VCaP (cell line): Measurements from ENCODE around the gene SLC39A5.
"Not testable (repeated sequence)": the region's sequence is repeated elsewhere in the genome, so short reads cannot be mapped to it uniquely, and the experiment has no call there.

Experiments used
- H3K27ac ChIP-seq: fragments of 450-650 bp; 2 replicates; pipeline ENCODE4 v1.5.1; 2017
- CTCF ChIP-seq: fragments of 450-650 bp; conservative IDR thresholded peaks from 2 replicates; pipeline ENCODE4 v1.5.1; 2017; ENCODE audit warnings: mild to moderate bottlenecking, moderate library complexity

The SLC39A5 gene

GRCh38 chr12:56258068-56258819, 28.4 kb downstream of the SLC39A5 start, which contains the start of gene ANKRD52:
ANKRD52 (minus strand) TSS chr12:56258384; CDS start chr12:56258269, 115 bp downstream.
- peak; percentile 95 for TF ChIP-seq CTCF
- peak within 1 kb of the TSS; percentile 87 for H3K27ac ChIP-seq

GRCh38 chr12:56258820-56259183, 29.0 kb downstream of the SLC39A5 start:
- H3K27ac ChIP-seq, result peak overlapping the region; percentile 87

GRCh38 chr12:56260380-56260779, 30.5 kb downstream of the SLC39A5 start:
- H3K27ac ChIP-seq, result no peak overlapping the region
- TF ChIP-seq CTCF, result no peak

More at GRCh38 chr12:56258820-56259183, 29.0 kb downstream of the SLC39A5 start:
- no peak for TF ChIP-seq CTCF

- TF ChIP-seq CTCF, result no peak
- H3K27ac ChIP-seq, result no peak overlapping the region
These were observed 31.1 kb downstream of the SLC39A5 start for GRCh38 chr12:56260921-56261320.

- H3K27ac ChIP-seq, result no peak overlapping the region
- TF ChIP-seq CTCF, result no peak
These were observed 31.8 kb downstream of the SLC39A5 start for GRCh38 chr12:56261503-56262232.

GRCh38 chr12:56262955-56263354, 33.1 kb downstream of the SLC39A5 start:
- not testable (repeated sequence) for H3K27ac ChIP-seq

- H3K27ac ChIP-seq, result peak overlapping the region; percentile 79
These were observed 36.3 kb downstream of the SLC39A5 start for GRCh38 chr12:56266068-56266692.

GRCh38 chr12:56266693-56267442, 37.0 kb downstream of the SLC39A5 start, which contains the start of gene COQ10A:
COQ10A (plus strand) TSS chr12:56266942; CDS start chr12:56267119, 177 bp downstream.
- peak; percentile 70 for TF ChIP-seq CTCF
- peak within 1 kb of the TSS; percentile 79 for H3K27ac ChIP-seq
